ENCODE measurements around the gene WNT1. TPM values are rescaled to one million over a fixed set of nuclear protein-coding genes. Genes with fewer than 3 reads are reported as not detected.

The WNT1 gene
- polyA plus RNA-seq (2012; ENCODE audit: low read depth, missing spikeins) = not detected

DNA sequence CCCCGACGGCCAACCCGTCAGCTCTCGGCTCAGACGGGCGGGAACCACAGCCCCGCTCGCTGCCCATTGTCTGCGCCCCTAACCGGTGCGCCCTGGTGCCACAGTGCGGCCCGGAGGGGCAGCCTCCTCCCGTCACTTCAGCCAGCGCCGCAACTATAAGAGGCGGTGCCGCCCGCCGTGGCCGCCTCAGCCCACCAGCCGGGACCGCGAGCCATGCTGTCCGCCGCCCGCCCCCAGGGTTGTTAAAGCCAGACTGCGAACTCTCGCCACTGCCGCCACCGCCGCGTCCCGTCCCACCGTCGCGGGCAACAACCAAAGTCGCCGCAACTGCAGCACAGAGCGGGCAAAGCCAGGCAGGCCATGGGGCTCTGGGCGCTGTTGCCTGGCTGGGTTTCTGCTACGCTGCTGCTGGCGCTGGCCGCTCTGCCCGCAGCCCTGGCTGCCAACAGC lies at the start of gene WNT1:
WNT1 (plus strand) TSS at position 32 of the 450 bp plus-strand sequence; CDS start at position 361, 329 bp downstream.
- FAIRE-seq (no peak), DNase-seq (ENCODE audit: insufficient read length, low spot score) (no peak)
- no peak for TF ChIP-seq TAF1 (IDR thresholded peaks at IDR 0.05; ENCODE audit: low read depth, low read length)
- no peak for TF ChIP-seq PAX5 (IDR thresholded peaks at IDR 0.05; ENCODE audit: insufficient read depth, low read length, severe bottlenecking)

DNA sequence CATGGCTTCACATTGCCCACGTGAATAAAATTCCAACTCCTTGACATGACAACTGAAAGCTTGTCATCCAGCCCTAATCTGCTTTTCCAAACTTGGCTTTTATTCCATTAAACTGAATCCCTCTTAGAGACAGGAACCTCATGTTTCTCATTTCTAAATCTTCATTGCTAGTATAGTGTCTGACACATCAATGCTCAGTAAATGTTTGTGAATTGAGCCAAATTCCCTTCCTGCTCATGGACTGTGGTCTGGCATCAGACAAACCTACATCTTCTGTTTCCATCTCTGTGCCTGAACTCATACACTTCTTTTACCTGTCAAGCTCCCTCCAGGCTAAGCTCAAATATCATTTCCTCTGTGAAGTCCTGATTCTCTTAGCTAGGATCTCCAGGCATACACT lies 48.6 kb upstream of the WNT1 start:
- TF ChIP-seq PAX5 (IDR thresholded peaks at IDR 0.05; ENCODE audit: insufficient read depth, low read length, severe bottlenecking) (no peak), POLR2A (IDR thresholded peaks at IDR 0.05; ENCODE audit: low read depth, low read length) (no peak), POU2F2 (IDR thresholded peaks at IDR 0.05; ENCODE audit: low read depth, low read length) (no peak), SPI1 (IDR thresholded peaks at IDR 0.05; ENCODE audit: low read depth, low read length) (no peak), TAF1 (IDR thresholded peaks at IDR 0.05; ENCODE audit: low read depth, low read length) (no peak), POLR2AphosphoS5 (IDR thresholded peaks at IDR 0.05; ENCODE audit: low read depth, low read length) (no peak)
- DNase-seq (ENCODE audit: insufficient read length, low spot score) = no peak
- no peak for FAIRE-seq

DNA sequence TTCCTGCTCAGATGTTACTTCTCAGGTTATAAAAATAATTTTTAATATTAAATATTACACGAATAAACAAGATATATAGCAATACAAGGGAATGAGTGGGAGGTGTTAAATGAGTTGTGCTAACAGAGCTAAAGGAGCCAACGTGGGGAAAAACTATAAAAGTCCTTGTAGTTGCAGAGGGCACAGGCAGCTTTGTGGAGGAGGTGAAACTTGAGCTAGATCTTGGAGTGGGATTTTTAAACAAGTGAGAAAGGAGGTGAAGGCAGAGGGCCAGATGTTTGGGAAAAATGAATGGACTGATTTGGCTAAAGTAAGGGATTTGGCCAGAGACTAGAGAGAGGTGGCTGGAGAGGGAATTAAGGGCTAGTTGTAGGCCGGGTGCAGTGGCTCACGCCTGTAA lies 47.6 kb upstream of the WNT1 start:
- DNase-seq (ENCODE audit: insufficient read length, low spot score) (no peak), FAIRE-seq (no peak)
- TF ChIP-seq TAF1 (IDR thresholded peaks at IDR 0.05; ENCODE audit: low read depth, low read length) = no peak
- TF ChIP-seq POU2F2 (IDR thresholded peaks at IDR 0.05; ENCODE audit: low read depth, low read length) = no peak
- TF ChIP-seq PAX5 (IDR thresholded peaks at IDR 0.05; ENCODE audit: insufficient read depth, low read length, severe bottlenecking) = no peak
- TF ChIP-seq POLR2AphosphoS5 (IDR thresholded peaks at IDR 0.05; ENCODE audit: low read depth, low read length) = no peak
- TF ChIP-seq POLR2A (IDR thresholded peaks at IDR 0.05; ENCODE audit: low read depth, low read length) = no peak
- no peak for TF ChIP-seq SPI1 (IDR thresholded peaks at IDR 0.05; ENCODE audit: low read depth, low read length)

DNA sequence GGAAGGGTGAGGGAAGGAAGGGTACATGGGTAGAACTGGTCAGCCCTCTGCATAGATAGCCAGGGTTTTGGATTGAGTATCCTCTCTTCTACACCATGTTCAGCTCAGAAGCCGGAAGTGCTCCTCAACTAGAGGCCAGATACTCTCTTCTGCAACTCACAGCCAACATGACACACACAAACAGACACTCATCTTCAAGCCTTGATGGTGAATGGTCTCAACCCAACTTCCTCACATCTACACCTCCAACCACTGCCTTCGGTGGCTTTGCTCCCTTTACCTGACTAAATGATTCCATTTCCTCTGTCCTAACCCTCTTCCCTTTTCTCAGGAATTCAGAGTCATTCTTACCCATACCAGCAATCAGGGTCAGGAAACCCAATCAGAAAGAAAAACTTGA lies 45.2 kb upstream of the WNT1 start:
- FAIRE-seq (no peak), DNase-seq (ENCODE audit: insufficient read length, low spot score) (no peak)
- TF ChIP-seq PAX5 (IDR thresholded peaks at IDR 0.05; ENCODE audit: insufficient read depth, low read length, severe bottlenecking) = no peak
- TF ChIP-seq TAF1 (IDR thresholded peaks at IDR 0.05; ENCODE audit: low read depth, low read length) = no peak
- TF ChIP-seq POU2F2 (IDR thresholded peaks at IDR 0.05; ENCODE audit: low read depth, low read length) = no peak
- TF ChIP-seq SPI1 (IDR thresholded peaks at IDR 0.05; ENCODE audit: low read depth, low read length) = no peak
- no peak for TF ChIP-seq POLR2AphosphoS5 (IDR thresholded peaks at IDR 0.05; ENCODE audit: low read depth, low read length)
- no peak for TF ChIP-seq POLR2A (IDR thresholded peaks at IDR 0.05; ENCODE audit: low read depth, low read length)

DNA sequence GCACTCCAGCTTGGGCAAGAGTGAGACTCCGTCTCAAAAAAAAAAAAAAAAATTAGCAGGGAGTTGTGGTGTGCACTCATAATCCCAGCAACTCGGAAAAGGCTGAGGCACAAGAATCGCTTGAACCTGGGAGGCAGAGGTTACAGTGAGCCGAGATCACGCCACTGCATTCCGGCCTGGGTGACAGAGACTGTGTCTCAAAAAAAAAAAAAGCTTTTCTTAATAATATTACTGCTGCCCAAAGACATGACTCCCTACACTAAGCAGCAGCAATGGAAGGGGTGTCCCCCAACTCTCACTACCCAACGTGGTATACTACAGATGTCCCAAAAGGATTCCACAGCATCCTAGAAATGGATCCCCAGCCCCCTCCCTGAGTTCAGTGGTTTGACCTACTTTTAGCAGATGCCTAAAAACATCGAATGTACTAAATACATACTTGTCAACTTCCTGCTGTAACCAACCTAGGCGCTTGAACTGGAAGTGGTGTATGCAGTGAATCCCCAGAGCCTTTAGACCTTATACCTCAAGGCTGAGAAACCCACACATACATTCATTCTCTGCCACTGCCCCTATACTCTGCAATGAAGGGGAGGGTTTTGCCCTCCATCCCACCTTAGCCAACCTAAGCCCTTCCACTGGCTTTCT lies 44.3 kb upstream of the WNT1 start:
- no peak for TF ChIP-seq TAF1 (IDR thresholded peaks at IDR 0.05; ENCODE audit: low read depth, low read length)
- TF ChIP-seq POLR2A (IDR thresholded peaks at IDR 0.05; ENCODE audit: low read depth, low read length) = no peak
- TF ChIP-seq POU2F2 (IDR thresholded peaks at IDR 0.05; ENCODE audit: low read depth, low read length) = no peak
- no peak for TF ChIP-seq PAX5 (IDR thresholded peaks at IDR 0.05; ENCODE audit: insufficient read depth, low read length, severe bottlenecking)
- FAIRE-seq (no peak), DNase-seq (ENCODE audit: insufficient read length, low spot score) (no peak)

DNA sequence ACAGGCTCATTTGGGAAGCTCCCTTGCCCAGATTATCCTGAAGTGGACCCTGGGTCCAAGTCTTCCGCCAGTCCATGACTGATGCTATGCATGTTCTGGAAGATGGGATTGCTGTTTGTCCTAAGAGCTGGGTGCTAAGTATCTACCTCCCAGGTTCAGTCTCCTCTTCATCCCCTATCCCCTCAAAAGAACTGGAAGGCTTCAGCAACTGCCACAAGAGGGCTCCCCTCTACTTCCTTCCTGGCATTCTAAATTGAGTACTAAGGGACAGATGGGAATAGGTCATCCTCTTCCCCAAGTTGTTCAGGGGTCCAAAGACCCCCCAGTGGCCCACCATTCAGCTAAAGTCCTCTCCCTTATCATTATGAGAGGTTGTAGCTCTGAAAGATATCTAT lies 43.8 kb upstream of the WNT1 start:
- TF ChIP-seq PAX5 (IDR thresholded peaks at IDR 0.05; ENCODE audit: insufficient read depth, low read length, severe bottlenecking) (no peak), POU2F2 (IDR thresholded peaks at IDR 0.05; ENCODE audit: low read depth, low read length) (no peak), POLR2AphosphoS5 (IDR thresholded peaks at IDR 0.05; ENCODE audit: low read depth, low read length) (no peak), POLR2A (IDR thresholded peaks at IDR 0.05; ENCODE audit: low read depth, low read length) (no peak), TAF1 (IDR thresholded peaks at IDR 0.05; ENCODE audit: low read depth, low read length) (no peak), SPI1 (IDR thresholded peaks at IDR 0.05; ENCODE audit: low read depth, low read length) (no peak)
- DNase-seq (ENCODE audit: insufficient read length, low spot score) (no peak), FAIRE-seq (no peak)

DNA sequence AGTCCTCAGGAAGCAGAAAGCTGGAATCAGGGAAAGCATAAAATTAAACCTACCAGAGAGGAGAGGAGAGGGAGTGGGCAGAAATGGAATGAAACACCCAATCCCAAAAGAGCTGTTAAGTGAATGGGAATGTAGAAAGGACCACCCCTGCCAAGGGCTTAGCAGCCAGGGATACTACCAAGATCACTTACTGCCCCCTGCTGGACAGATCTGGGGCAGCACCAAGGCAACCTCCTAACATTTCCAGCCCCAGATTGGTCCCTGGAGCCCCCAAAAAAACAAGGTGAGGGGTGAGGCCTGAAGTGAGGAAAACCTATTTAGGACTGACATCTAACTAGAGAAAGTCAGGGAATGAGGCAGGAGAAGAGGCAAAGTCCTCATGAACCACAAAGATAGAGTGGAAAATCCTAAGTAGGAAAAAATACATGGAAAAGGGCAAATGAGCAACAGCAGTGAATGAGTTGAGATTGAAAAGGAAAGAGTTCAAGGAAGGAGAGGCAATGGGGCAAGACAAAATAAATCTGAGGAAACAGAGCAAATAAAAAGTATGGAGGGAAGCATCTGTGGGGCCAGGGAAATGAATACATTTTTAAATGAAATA lies 41.6 kb upstream of the WNT1 start:
- TF ChIP-seq POLR2A (IDR thresholded peaks at IDR 0.05; ENCODE audit: low read depth, low read length) = no peak
- no peak for TF ChIP-seq PAX5 (IDR thresholded peaks at IDR 0.05; ENCODE audit: insufficient read depth, low read length, severe bottlenecking)
- TF ChIP-seq POU2F2 (IDR thresholded peaks at IDR 0.05; ENCODE audit: low read depth, low read length) = no peak
- no peak for TF ChIP-seq SPI1 (IDR thresholded peaks at IDR 0.05; ENCODE audit: low read depth, low read length)
- TF ChIP-seq POLR2AphosphoS5 (IDR thresholded peaks at IDR 0.05; ENCODE audit: low read depth, low read length) = no peak
- no peak for TF ChIP-seq TAF1 (IDR thresholded peaks at IDR 0.05; ENCODE audit: low read depth, low read length)
- FAIRE-seq (peak; percentile 76), DNase-seq (ENCODE audit: insufficient read length, low spot score) (peak; percentile 71)

DNA sequence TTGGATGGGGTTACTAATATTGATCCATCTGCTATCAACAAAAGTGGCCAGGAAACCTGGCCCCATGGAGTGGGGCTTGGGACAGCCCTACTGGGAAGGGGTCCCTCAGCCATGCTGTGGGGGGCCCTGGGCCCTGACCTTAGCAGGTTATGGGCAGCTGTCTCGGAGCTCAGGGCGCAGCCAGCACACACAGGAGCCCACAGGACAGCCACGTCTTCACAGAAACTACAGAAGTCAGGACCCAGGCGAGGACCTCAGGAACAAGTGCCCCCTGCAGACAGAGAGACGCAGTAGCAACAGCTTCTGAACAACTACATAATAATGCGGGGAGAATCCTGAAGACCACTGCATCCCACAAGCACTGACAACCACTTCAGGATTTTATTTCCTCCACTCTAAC lies 41.0 kb upstream of the WNT1 start:
- TF ChIP-seq POLR2A (IDR thresholded peaks at IDR 0.05; ENCODE audit: low read depth, low read length) (no peak), PAX5 (IDR thresholded peaks at IDR 0.05; ENCODE audit: insufficient read depth, low read length, severe bottlenecking) (no peak), POU2F2 (IDR thresholded peaks at IDR 0.05; ENCODE audit: low read depth, low read length) (no peak), SPI1 (IDR thresholded peaks at IDR 0.05; ENCODE audit: low read depth, low read length) (no peak), POLR2AphosphoS5 (IDR thresholded peaks at IDR 0.05; ENCODE audit: low read depth, low read length) (no peak), TAF1 (IDR thresholded peaks at IDR 0.05; ENCODE audit: low read depth, low read length) (no peak)
- FAIRE-seq (no peak), DNase-seq (ENCODE audit: insufficient read length, low spot score) (no peak)

DNA sequence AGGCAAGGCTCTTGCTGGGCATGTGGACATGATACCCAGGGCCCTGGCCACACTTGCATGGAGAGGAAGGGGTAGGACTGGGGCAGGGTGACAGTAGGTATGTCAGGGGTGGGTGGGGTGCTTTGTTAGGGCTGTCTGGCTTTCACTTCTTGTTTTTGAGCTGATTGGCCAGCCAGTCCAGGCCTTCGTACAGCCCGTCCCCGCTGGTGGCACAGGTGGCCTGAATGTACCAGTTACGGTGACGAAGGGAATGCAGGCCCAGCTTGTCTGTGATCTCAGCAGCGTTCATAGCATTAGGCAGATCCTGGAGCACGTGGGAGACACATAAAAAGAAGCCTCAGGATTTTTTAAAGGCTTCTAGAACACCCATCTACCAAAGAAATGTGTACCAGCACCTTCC lies 39.3 kb upstream of the WNT1 start:
- DNase-seq (ENCODE audit: insufficient read length, low spot score) = no peak
- FAIRE-seq = no peak
- no peak for TF ChIP-seq POLR2A (IDR thresholded peaks at IDR 0.05; ENCODE audit: low read depth, low read length)
- TF ChIP-seq PAX5 (IDR thresholded peaks at IDR 0.05; ENCODE audit: insufficient read depth, low read length, severe bottlenecking) = no peak
- TF ChIP-seq SPI1 (IDR thresholded peaks at IDR 0.05; ENCODE audit: low read depth, low read length) = peak; percentile 71

DNA sequence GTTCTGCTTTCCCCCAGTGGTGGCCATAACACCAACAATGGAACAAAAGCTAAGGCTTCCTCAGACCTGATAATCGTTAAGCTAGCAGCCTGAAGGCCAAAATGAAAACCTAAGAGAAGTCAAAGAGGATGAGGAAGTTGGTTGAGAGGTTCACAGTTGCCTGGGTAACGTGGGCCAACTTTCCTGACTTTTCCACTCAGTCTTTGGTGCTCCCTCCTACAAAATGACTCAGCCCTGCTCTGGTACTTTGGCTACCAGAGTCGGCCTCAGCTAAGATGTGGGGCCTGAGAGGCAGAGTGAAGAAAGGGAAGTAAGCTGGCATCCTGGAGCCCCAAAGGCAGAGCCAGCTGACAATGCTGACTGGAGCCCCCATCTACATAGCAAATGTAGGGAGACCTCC lies 37.9 kb upstream of the WNT1 start:
- DNase-seq (ENCODE audit: insufficient read length, low spot score) (no peak), FAIRE-seq (no peak)
- TF ChIP-seq TAF1 (IDR thresholded peaks at IDR 0.05; ENCODE audit: low read depth, low read length) (no peak), POU2F2 (IDR thresholded peaks at IDR 0.05; ENCODE audit: low read depth, low read length) (no peak), PAX5 (IDR thresholded peaks at IDR 0.05; ENCODE audit: insufficient read depth, low read length, severe bottlenecking) (no peak), SPI1 (IDR thresholded peaks at IDR 0.05; ENCODE audit: low read depth, low read length) (no peak), POLR2AphosphoS5 (IDR thresholded peaks at IDR 0.05; ENCODE audit: low read depth, low read length) (no peak), POLR2A (IDR thresholded peaks at IDR 0.05; ENCODE audit: low read depth, low read length) (no peak)

All from GM12891 (cell line).